Measurements from ENCODE around the gene LSM12.

DNA sequence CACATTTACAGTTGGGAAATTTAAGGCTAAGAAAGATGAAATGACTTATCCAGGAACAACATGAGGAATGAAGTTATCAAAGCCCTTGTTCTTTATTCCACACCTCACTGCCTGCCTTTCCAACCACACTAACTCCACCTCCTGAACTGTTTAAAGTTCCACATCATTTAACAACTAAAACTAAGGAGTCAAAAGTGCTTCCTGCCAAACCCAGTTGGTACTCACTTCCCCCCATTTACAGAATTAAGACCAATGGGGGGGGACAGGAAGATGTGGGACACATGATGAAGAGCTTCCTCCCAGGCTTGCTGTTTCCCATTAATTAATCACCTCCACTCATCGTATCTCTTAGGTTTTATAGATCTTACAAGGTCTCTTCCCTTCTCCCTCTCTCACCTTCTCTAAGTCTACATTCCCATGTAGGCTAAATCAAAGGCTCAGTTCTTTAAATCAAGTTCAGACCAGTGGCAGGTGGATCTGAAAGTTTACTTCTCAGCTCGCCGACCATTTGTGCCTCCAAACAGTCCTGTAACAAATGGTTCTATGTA is 32.5 kb downstream of the LSM12 start:
- no peak for TF ChIP-seq POLR2AphosphoS5 (IDR thresholded peaks at IDR 0.05)
- TF ChIP-seq EP300 (IDR thresholded peaks at IDR 0.05) = no peak
- TF ChIP-seq POLR2A (IDR thresholded peaks at IDR 0.05; ENCODE audit: low read depth) = no peak
- TF ChIP-seq, protein P1, sequence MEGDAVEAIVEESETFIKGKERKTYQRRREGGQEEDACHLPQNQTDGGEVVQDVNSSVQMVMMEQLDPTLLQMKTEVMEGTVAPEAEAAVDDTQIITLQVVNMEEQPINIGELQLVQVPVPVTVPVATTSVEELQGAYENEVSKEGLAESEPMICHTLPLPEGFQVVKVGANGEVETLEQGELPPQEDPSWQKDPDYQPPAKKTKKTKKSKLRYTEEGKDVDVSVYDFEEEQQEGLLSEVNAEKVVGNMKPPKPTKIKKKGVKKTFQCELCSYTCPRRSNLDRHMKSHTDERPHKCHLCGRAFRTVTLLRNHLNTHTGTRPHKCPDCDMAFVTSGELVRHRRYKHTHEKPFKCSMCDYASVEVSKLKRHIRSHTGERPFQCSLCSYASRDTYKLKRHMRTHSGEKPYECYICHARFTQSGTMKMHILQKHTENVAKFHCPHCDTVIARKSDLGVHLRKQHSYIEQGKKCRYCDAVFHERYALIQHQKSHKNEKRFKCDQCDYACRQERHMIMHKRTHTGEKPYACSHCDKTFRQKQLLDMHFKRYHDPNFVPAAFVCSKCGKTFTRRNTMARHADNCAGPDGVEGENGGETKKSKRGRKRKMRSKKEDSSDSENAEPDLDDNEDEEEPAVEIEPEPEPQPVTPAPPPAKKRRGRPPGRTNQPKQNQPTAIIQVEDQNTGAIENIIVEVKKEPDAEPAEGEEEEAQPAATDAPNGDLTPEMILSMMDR (IDR thresholded peaks at IDR 0.05) = no peak
